Keratinocyte (primary cell): ENCODE measurements around the gene SELENBP1. TPM values are rescaled to one million over a fixed set of nuclear protein-coding genes. Genes with fewer than 3 reads are reported as not detected.

ENCODE experiments used
- DNase-seq: peaks from one replicate; pipeline ENCODE4 v3.0.0-alpha.2; 2011; ENCODE audit warnings: low read depth, missing footprints, low spot score
- FAIRE-seq: peaks from 2 replicates; lab custom pipeline; 2011; peaks lifted over from hg19 to GRCh38; lab: Jason Lieb, UNC
- H2AFZ ChIP-seq: 2 replicates; pipeline ENCODE4 v1.6.0; 2012; ENCODE audit warnings: low read length, control low read depth, inconsistent platforms; ENCODE audit not compliant: control insufficient read depth
- H3K27ac ChIP-seq: 2 replicates; pipeline ENCODE4 v1.5.1; 2011; ENCODE audit warnings: low read length; ENCODE audit not compliant: control insufficient read depth, insufficient read depth
- H3K27me3 ChIP-seq: 3 replicates; pipeline ENCODE4 v1.6.0; 2011; ENCODE audit warnings: low read length; ENCODE audit not compliant: control insufficient read depth, insufficient read depth; ENCODE audit errors: extremely low read depth
- H3K36me3 ChIP-seq, 2 experiments: 2 replicates in 1 of 2; 3 replicates in 1 of 2; pipeline ENCODE4 v1.5.1; 2011; ENCODE audit warnings: low read length in 2 of 2, mild to moderate bottlenecking in 1 of 2; ENCODE audit not compliant: control insufficient read depth in 2 of 2, insufficient read depth in 2 of 2; ENCODE audit errors: extremely low read depth in 1 of 2
- H3K4me1 ChIP-seq: 3 replicates; pipeline ENCODE4 v1.5.1; 2011; ENCODE audit warnings: low read length; ENCODE audit not compliant: control insufficient read depth, insufficient read depth; ENCODE audit errors: extremely low read depth
- H3K4me2 ChIP-seq: 3 replicates; pipeline ENCODE4 v1.6.0; 2011; ENCODE audit warnings: low read depth, low read length; ENCODE audit not compliant: control insufficient read depth, insufficient read depth; ENCODE audit errors: extremely low read depth
- H3K4me3 ChIP-seq, 3 experiments: fragments of 200-600 bp in 1 of 3; sonication (generic) in 1 of 3; 2 replicates in 2 of 3; 3 replicates in 1 of 3; pipeline ENCODE4 v1.5.1; 2011 to 2016; ENCODE audit warnings: low read length in 3 of 3, mild to moderate bottlenecking in 3 of 3, control low read depth in 2 of 3, inconsistent platforms in 1 of 3, low read depth in 1 of 3, mixed read lengths in 1 of 3, mixed run types in 1 of 3, moderate library complexity in 1 of 3; ENCODE audit not compliant: control insufficient read depth in 2 of 3, insufficient read depth in 2 of 3; ENCODE audit errors: extremely low read depth in 1 of 3
- H3K79me2 ChIP-seq: 2 replicates; pipeline ENCODE4 v1.6.0; 2012; ENCODE audit warnings: low read length; ENCODE audit not compliant: control insufficient read depth, insufficient read depth
- H3K9ac ChIP-seq: 3 replicates; pipeline ENCODE4 v1.6.0; 2011; ENCODE audit warnings: low read length; ENCODE audit not compliant: control insufficient read depth, insufficient read depth; ENCODE audit errors: extremely low read depth
- H3K9me1 ChIP-seq: 3 replicates; pipeline ENCODE4 v1.6.0; 2011; ENCODE audit warnings: low read length; ENCODE audit not compliant: control insufficient read depth, insufficient read depth; ENCODE audit errors: extremely low read depth
- H3K9me3 ChIP-seq: 2 replicates; pipeline ENCODE4 v1.5.1; 2012; ENCODE audit warnings: low read depth, low read length; ENCODE audit not compliant: control insufficient read depth
- H4K20me1 ChIP-seq: 3 replicates; pipeline ENCODE4 v1.6.0; 2011; ENCODE audit warnings: low read length; ENCODE audit not compliant: control insufficient read depth, insufficient read depth; ENCODE audit errors: extremely low read depth
- EZH2 ChIP-seq: IDR thresholded peaks from one replicate; pipeline ENCODE4 v1.6.1; 2012; ENCODE audit warnings: inconsistent platforms, mild to moderate bottlenecking, low read length, moderate library complexity
- dilution Hi-C: fragments of 300-500 bp; cut with MboI; formaldehyde crosslinking; loops from one replicate; pipeline ENCODE4 v1.7.0; 2020; ENCODE audit warnings: low sequenced_read_pairs; ENCODE audit not compliant: extremely low pct_ligation_motif_present
- polyA plus RNA-seq, 5 experiments: library from polyadenylated mRNA; depleted of rRNA in 3 of 5; stranded (reverse) in 3 of 5; stranded (forward) in 1 of 5; unstranded in 1 of 5; fragments of >200 nt; gene quantifications; 1 replicate in 1 of 5; 2 replicates in 3 of 5; 3 replicates in 1 of 5; pipeline versions ENCODE4 v1.2.1 to v1.2.3, GENCODE V29; 2011 to 2012; ENCODE audit warnings: missing spikeins in 2 of 5, low read depth in 1 of 5, low replicate concordance in 1 of 5
- TF ChIP-seq, protein P1 (sequence below), 3 experiments: IDR thresholded peaks in 1 of 3; conservative IDR thresholded peaks in 1 of 3; optimal IDR thresholded peaks in 1 of 3; 2 replicates in 2 of 3; 3 replicates in 1 of 3; pipeline versions ENCODE3 to v1.5.1; 2011; ENCODE audit warnings: low read length in 3 of 3, mild to moderate bottlenecking in 3 of 3, moderate library complexity in 2 of 3, control low read depth in 1 of 3, inconsistent platforms in 1 of 3; ENCODE audit not compliant: insufficient read depth in 2 of 3; ENCODE audit errors: extremely low read depth in 1 of 3

SELENBP1 gene
- polyA plus RNA-seq, 1 donor (not counting 4 experiments of a cell fraction or from before 2014, with no cell fraction given), result 3.0 TPM

DNA sequence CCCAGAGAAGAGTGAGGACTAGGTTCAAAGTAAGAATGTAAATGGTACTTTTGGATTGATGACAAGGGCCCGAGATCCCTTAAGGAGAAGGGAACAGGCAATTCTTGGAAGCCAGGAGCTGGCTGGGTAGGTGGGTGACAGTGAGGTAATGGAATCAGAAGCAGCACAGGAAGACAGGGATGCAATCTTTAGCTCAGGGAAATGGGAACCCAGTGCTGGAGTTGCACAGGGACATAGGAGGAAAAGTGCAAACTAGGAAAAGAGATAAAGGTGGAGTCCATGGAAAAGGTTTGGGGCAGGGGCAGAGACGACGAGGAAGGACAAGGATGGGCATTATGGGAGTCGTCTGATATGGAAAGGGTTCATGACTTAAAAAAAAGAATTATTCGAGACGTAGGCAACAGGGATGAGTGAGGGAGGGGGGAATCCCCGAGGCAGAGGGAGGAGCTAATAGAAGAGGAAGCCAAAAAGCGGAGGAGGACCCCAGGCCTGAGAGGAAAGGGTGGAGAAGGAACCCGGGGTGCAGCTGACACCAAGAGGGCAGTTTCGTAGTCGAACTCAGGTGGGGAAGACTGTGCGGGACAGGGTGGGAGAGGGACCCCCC is 45.8 kb downstream of the SELENBP1 start:
- TF ChIP-seq EZH2, result no peak
- Histone ChIP-seq H3K9ac (peak overlapping the region; percentile 87), H3K36me3 (peaks cover 11 to 15% of the 10 kb centered on the region in 2 experiments), H3K4me1 (peaks cover 22% of the 10 kb centered on the region), H3K4me3 (peak overlapping the region; percentile 53 to 82 (median 78)), H3K9me1 (no peaks in the 10 kb centered on the region), H4K20me1 (no peaks in the 10 kb centered on the region), H2AFZ (peak overlapping the region; percentile 88), H3K27ac (peak overlapping the region; percentile 92), H3K27me3 (no peaks in the 10 kb centered on the region), H3K4me2 (peak overlapping the region; percentile 98), H3K9me3 (no peaks in the 10 kb centered on the region), H3K79me2 (peaks cover 29% of the 10 kb centered on the region)
- dilution Hi-C loops, result no loop called here
- DNase-seq (no peak), FAIRE-seq (no peak)

DNA sequence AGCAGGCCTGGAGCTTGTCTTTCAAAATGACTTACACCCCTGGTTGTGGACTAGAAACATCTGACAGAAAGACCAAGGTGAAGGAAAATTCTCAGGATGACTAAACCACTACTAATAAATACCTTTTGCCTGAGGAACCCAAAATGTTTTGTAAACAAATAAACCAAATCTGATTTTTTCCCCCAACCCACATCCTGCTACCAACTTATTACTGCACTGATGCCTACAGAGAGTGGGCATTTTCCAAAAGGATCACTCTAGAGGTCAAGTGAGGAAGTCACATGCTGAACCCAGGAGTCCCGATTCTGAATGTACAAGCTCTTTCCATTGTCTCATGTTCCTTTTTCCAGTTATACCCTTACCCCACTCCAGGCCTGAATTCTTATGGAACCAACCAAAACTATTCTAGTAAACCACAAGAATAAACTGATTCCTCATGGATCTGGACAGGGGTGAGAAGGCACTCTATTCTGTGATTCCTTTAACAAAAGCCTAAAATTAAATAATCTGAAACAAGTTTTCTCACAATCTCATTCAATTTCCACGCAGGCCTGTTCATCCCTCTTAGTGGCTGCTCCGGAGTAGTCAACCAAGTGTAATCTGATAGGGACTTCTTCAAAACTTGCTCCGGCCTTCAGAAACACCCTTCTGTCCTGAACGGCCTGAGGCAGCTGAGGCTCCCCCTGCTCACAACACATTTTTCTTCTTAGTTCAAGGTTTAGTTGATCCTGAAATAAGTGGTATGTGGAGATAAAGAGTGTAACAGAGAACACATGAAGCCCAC is 46.7 kb downstream of the SELENBP1 start:
- peak overlapping the region; percentile 53 to 82 (median 78) for H3K4me3 ChIP-seq
- H4K20me1 ChIP-seq, result no peaks in the 10 kb centered on the region
- peak overlapping the region; percentile 98 for H3K4me2 ChIP-seq
- H3K27me3 ChIP-seq, result no peaks in the 10 kb centered on the region
- peaks cover 22% of the 10 kb centered on the region for H3K4me1 ChIP-seq
- TF ChIP-seq EZH2, result no peak
- TF ChIP-seq, protein P1, sequence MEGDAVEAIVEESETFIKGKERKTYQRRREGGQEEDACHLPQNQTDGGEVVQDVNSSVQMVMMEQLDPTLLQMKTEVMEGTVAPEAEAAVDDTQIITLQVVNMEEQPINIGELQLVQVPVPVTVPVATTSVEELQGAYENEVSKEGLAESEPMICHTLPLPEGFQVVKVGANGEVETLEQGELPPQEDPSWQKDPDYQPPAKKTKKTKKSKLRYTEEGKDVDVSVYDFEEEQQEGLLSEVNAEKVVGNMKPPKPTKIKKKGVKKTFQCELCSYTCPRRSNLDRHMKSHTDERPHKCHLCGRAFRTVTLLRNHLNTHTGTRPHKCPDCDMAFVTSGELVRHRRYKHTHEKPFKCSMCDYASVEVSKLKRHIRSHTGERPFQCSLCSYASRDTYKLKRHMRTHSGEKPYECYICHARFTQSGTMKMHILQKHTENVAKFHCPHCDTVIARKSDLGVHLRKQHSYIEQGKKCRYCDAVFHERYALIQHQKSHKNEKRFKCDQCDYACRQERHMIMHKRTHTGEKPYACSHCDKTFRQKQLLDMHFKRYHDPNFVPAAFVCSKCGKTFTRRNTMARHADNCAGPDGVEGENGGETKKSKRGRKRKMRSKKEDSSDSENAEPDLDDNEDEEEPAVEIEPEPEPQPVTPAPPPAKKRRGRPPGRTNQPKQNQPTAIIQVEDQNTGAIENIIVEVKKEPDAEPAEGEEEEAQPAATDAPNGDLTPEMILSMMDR (optimal IDR thresholded peaks at IDR 0.05 in 1 of 3, IDR thresholded peaks at IDR 0.05 in 1 of 3, conservative IDR thresholded peaks at IDR 0.05 in 1 of 3; ENCODE audit: extremely low read depth in 1 of 3, insufficient read depth in 2 of 3, low read length in 3 of 3), result no peak
- no peaks in the 10 kb centered on the region for H3K9me1 ChIP-seq
- H3K27ac ChIP-seq, result peak overlapping the region; percentile 92
- H3K36me3 ChIP-seq, result peaks cover 11 to 15% of the 10 kb centered on the region in 2 experiments
- no peak overlapping the region for H2AFZ ChIP-seq
- no peak for FAIRE-seq
- H3K9ac ChIP-seq, result peak overlapping the region; percentile 87
- H3K79me2 ChIP-seq, result peaks cover 29% of the 10 kb centered on the region
- dilution Hi-C loops, result no loop called here
- DNase-seq, result no peak
- no peaks in the 10 kb centered on the region for H3K9me3 ChIP-seq
